GM21367 (cell line): ENCODE results near the gene ZFP57.

ENCODE experiments used
- ATAC-seq: cut with Tn5 transposase; IDR thresholded peaks from one replicate; pipeline ENCODE4 v1.9.1; 2021; ENCODE audit not compliant: unreplicated experiment

The ZFP57 gene

GRCh38 chr6:29626948-29627754, 53.8 kb downstream of the ZFP57 start:
- no peak for ATAC-seq

- no peak for ATAC-seq
Observed at GRCh38 chr6:29625337-29625930, 55.5 kb downstream of the ZFP57 start.

- ATAC-seq, result no peak
Observed at GRCh38 chr6:29624520-29624961, 56.4 kb downstream of the ZFP57 start.
